Measurements from ENCODE around the gene FAM222B.

Gene FAM222B

DNA sequence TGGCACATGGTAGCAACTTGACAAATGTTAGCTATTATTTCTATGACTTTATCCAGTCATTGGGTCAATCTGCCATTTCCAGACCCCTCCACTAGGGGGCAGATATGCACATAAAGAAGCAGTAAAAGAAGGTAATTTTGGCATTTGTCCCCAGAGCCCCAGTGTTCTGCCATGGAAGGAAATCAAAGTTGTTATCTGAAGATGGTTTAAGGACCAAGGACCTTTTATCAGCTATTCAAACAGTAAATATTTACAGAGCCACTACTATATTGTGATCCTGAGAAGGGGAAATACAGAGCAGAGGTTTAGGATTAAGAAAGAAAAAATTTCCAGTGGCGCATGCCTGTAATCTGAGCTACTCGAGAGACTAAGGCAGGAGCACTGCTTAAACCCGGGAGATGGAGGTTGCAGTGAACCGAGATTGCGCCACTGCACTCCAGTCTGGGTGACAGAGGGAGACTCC lies 78.8 kb downstream of the FAM222B start:
- DNase-seq: peak; percentile 64

DNA sequence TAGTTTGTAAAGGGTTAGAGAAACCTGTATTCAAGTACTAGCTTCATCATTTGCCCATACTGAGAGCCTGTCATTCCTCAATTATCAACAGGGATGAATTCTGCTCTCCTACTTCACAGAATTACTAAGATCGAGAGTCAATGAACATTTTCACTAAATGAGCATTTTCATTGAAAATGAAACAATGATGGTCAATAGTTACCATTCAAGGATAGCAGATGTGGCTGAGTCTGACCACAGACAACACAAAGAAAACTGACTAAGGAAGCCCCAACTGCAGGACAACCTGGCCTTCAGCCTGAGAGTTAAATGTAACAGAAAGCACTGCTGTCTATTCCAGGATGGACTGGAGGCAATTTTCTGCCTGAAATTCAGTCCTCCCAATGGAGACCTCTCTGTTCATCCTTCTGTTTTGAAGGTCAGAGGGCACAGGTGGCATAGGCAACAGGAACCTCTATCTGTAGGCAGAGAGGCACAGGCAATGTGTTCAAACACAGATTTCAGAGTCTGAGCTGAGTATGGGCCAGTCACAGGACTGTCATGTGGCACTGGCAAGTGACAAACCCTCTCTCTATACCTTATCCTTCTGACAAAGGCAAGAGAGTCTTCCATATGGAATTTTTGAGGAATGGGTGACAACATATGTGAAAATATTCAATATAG lies 79.3 kb downstream of the FAM222B start:
- DNase-seq: no peak

DNA sequence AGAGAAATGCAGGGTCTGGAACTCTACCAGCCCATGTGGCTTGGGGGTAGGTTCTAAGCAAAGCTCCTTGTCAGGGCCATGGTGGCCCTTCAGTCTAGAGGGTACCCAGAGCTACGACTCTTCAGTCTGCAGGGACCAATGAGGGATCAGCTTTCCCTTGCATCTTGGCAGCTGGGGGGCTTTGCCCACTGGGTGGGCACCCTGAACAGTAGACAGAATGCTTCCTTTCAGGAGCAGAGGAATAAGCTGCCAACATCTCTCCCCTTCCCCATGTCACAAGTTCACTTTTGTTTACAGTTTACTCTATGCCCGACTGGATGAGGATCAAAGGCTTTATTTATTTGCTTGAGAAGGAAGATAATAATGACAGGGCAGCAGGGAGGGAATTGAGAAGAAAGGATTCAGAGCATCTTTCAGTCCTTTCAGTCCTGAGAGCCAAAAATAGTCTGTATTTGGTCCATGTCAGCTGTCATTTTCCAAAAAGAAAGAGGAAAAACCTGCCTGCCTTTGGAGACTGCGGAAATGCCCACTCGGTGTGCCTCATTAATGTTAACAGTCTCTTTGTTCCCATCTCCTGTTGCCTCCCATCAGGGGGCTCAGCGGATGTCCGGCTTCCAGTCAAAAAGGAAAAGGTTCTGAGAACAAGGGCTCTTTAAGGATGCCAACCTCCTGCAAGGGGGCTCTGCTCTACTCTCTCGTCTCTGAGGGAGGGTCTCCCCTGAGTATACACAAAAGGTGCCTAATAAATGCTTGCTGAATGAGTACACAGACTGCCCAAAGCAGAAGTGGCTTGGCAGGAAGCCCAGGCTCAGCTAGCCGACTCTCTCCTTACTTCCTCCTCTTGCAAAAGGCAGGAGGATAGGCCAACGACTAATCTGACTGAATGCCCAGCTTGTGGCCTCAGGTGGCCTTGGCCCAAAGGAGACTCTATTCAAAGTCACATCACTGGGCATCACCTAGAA lies 81.7 kb downstream of the FAM222B start:
- DNase-seq: peak; percentile 82

- DNase-seq: no peak
These were observed 83.2 kb downstream of the FAM222B start for GRCh38 chr17:28759256-28759865.

GRCh38 chr17:28758411-28759121 lies 84.0 kb downstream of the FAM222B start:
- DNase-seq: no peak

GRCh38 chr17:28756049-28756804 lies 86.4 kb downstream of the FAM222B start:
- DNase-seq: no peak

DNA sequence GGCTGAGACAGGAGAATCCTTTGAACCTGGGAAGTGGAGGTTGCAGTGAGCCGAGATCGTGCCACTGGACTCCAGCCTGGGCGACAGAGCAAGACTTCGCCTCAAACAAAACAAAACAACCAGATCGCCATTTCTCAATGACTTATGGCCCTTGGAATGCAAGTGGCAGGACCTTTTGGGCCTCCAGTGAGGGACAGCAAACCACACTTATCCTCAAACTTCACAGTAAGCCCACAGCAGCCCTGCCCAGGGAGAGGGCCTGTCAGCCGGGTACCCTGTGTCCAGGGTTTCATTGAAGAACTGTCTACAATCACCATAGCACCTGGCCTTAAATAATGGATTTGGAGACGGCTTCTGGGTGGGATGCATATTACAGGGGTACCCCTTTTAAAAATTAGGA lies 87.1 kb downstream of the FAM222B start:
- DNase-seq: no peak

GRCh38 chr17:28751600-28752366 lies 90.8 kb downstream of the FAM222B start:
- DNase-seq: no peak

DNA sequence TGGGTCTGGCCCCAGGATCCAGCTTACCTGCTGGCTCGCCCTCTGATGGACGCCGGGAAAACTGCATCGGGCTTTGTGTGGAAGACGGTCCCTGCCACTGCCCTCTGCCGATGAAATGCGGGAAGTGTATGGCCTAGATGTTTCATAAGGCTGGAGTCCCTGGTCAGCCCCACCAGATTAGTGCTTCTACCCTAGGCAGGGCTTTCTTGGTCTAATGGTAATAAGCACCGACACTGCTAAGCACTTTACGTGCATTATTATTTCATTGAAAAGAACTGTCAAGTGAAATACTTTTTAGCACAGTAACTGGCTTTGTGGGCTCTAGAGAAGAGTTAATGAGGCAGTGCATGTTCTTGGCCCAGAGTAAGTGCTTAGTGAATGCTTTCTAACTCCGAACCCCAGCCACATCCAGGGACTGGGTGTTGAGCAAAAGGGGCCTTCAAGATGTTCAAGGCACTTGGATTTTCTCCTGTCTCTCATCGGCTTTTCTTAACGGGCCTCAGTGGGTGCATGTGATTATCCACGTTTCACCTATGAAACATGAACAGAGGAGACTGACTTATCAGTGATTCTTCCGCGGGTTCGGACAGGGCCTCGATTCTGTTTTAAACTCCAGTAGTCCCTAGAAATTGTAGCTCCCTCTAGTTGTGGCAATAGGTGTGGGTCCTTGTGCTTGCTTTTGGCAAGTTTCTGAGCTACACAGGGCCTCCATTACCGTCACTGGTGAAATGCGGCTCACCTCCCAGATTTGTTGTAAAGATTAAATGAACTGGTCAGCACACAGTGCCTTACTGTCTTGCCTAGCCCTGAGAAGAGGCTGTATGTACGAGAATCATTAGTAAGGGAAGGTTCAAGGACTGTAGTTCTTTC lies 92.2 kb downstream of the FAM222B start:
- peak; percentile 78 for DNase-seq

DNA sequence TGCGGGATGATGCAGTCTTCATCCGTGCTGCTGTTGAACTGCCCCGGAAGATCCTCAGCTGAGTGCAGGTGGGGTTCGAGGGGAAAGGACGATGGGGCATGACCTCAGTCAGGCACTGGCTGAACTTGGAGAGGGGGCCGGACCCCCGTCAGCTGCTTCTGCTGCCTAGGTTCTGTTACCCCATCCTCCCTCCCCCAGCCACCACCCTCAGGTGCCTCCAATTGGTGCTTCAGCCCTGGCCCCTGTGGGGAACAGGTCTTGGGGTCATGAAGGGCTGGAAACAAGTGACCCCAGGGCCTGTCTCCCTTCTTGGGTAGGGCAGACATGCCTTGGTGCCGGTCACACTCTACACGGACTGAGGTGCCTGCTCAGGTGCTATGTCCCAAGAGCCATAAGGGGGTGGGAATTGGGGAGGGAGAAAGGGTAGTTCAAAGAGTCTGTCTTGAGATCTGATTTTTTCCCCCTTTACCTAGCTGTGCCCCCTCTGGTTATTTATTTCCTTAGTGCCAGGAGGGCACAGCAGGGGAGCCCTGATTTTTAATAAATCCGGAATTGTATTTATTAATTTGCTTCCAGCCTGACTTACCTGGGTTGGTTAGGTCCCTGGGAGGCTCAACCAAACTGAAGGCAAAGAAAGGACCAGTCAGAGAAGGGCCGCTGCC lies 92.9 kb downstream of the FAM222B start:
- no peak for DNase-seq

GRCh38 chr17:28748852-28749515 lies 93.6 kb downstream of the FAM222B start:
- DNase-seq: no peak

- DNase-seq: no peak
These were observed 94.5 kb downstream of the FAM222B start for GRCh38 chr17:28747801-28748750.

DNA sequence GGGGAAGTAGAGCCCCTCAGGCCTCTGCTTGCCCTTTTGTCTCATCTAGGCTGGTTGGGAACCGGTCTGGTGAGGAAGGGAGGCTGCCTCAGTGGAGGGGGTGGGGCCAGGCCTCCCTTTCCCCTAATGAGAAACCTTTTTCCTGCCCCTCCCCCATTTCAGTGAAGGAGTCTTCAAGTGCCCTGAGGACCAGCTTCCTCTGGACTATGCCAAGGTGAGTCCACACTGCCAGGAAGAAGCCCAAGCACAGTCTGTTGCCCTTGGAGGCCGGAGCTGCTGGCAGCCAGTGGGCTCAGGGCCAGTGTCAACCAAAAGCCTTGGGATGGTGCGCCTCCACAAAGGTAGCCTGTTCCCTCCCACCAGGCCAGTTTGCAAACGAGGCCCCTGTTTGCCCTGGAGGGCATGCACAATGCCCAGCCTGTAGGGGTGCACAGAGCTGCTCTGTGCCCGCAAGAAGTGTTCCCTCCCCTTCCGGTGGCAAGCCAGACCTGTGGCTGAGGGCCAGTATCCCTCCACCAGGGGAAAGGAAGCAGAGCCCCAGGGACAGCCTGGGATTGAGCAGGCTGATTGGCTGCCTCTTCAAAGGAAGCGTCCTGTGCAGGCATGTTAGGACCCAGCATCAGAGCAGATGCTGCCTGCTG lies 95.4 kb downstream of the FAM222B start:
- no peak for DNase-seq

DNA sequence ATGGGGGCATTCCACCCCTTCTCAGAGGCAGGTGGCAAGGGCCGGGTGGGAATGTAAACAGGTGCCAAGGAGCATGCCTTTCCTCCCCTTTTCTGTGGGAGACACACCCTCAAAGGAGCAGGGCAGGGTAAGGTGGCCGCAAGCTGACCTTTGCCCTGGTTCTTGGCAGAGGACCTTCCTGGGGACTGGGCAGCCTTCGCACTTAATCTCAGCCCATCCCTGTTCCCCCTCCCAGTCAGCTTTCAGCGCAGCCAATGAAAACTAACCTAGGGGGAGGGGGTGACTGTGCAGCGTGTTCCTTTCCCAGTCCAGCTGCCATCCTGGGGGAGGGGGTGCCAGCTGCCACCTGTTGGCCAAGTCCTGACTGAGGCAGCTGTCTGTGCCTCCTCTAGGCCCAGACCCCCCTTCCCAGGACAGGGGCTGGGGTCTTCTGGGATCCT lies 96.0 kb downstream of the FAM222B start:
- DNase-seq: no peak

- no peak for DNase-seq
These were observed 96.7 kb downstream of the FAM222B start for GRCh38 chr17:28745786-28746411.

DNA sequence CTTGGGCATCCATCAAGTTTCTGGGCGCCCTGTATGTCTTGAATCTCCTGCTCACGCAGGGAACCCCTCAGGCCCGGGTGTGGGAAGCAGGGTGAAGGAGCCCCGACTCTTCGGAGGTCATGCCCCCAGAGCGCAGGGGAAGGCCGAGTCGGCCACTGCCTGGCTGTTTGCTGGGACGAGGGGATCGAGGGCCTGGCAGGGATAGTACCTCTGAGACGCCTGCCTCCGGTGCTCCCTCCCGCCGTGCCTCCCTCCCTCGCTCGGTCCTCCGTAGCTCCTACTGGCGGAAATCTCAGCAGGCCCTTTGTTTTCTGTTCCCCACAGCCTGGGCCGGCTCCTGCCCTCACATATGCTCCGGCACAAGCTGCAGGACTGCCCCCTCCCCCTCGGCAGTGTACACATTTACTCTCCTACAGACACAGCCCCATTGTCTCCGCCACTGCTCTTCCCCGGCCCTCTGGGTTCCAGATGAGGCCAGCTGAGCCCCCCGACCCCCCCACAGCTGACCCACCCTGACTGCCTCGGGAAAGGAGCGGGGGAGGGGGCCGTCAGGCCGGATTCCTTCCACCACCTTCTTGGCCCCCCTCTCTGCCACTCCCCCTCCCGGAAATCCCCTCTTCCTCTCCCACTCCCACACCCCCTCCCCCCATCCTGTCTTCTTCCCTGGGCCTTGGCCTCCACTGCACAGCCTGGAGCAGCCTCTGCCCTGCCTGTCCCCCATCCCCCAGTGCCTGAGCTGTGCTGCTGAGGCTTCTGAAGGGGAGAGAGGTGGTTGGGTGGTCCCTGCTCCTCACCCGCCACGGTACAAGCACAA lies 97.4 kb downstream of the FAM222B start:
- DNase-seq: no peak

Data from MV-4-11 (cell line).